GM10266 (cell line): ENCODE measurements around the gene TMEM239.
"Not testable (repeated sequence)": the region's sequence is repeated elsewhere in the genome, so short reads cannot be mapped to it uniquely, and the experiment has no call there.

ENCODE experiments used
- DNase-seq: peaks from one replicate; pipeline ENCODE4 v3.0.0; 2012; ENCODE audit errors: extremely low spot score
- CTCF ChIP-seq: IDR thresholded peaks from 2 replicates; pipeline ENCODE4 v1.5.1; 2012; ENCODE audit warnings: mild to moderate bottlenecking, low read depth; ENCODE audit not compliant: control insufficient read depth, insufficient read depth; ENCODE audit errors: missing control alignments

TMEM239 gene

DNA sequence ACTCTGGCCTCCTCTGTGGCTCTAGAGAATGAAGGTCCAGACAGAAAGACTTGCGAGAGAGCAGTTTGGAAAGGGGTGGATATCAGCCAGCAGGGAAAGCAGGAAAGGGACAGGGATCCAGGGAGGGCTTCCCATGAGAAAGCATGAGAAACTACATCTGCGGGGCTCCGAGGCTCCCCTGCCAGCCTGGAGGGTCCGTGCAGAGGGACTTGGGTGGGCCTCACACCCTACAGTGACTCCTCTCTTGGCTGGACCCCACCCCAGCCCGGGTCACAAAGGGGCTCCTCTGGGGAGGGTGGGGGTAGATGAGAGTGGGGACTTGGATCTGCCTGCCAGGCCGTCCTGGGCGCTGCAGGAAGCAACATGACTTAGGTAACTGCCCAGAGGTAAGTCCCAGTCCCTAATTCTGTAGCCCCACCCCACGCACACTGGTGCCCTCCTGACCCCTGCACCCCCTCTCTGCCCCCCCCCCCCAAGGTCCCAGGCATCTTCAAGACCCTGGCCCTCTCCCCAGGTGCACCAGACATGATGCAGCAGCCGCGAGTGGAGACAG, at the start of gene TMEM239:
TMEM239 (plus strand) TSS at position 335 of the 553 bp plus-strand sequence; CDS start at position 526, 191 bp downstream.
- no peak for TF ChIP-seq CTCF
- no peak for DNase-seq

DNA sequence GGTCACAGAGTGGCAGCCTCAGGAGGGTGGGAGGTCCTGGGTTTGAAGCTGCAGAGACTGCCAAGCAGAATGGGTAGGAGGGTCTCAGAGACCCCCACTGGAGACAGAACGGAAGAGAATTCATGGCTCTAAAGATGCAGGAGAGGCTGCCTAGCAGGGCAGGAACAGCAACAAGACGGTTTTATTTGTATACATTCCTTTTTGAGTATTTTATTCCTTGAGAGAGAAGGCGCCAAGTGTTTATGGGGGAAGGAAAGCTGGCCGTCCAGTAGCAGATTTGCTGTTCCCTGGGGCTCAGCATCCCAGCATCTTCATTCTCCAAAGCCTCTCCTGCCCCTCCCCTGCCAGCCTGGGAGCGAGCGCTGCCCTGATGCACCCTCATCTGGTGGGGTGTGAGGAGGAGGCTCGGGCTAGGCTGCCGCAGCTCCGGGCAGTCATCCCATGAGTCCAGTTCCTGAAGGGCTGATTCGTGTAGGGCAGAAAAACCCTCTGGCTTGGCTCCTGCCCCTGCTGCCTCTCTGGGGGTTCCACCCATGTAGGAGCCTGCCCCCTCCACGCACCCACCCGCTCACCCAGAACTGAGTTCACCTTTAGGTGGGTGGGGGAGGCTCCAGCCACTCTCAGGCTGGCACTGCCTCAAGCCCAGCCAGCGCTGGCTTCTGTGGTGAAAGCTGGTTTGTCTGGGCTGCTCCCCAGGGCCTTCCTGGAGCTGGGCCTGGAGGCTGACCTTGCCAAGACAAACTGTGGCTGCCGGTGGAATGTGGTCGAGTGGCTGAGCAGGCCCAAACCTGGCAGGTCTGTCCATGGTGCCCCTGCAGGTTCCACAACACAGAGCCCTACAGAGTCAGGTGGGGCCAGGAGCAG, 48.2 kb upstream of the TMEM239 start:
- TF ChIP-seq CTCF, result no peak
- no peak for DNase-seq

- TF ChIP-seq CTCF, result no peak
- DNase-seq, result no peak
Measured at GRCh38 chr20:2768632-2769015, 47.5 kb upstream of the TMEM239 start.

GRCh38 chr20:2770091-2770490, 46.1 kb upstream of the TMEM239 start:
- DNase-seq, result not testable (repeated sequence)

DNA sequence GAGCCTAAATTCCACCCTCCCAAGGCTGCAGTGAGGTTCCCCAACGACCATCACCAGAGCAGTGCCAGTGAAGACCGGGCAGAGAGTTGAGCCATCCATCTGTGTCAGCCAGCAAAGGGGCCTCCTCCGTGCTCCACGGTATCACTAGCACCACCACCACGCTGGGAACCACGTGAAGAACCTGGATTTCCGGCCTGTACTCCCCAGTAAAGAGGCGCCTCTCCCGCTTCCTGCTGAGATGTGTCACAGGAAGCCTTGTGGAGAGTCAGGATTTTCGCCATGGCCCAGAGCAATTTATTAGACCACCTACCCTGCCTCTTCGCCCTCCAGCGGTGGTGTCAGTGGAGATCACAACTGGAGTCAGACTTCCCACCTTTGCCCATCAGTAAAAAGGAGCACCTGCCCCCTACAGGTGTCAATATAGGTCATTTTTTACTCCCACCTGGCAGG, 44.5 kb upstream of the TMEM239 start:
- TF ChIP-seq CTCF, result no peak
- DNase-seq, result no peak

DNA sequence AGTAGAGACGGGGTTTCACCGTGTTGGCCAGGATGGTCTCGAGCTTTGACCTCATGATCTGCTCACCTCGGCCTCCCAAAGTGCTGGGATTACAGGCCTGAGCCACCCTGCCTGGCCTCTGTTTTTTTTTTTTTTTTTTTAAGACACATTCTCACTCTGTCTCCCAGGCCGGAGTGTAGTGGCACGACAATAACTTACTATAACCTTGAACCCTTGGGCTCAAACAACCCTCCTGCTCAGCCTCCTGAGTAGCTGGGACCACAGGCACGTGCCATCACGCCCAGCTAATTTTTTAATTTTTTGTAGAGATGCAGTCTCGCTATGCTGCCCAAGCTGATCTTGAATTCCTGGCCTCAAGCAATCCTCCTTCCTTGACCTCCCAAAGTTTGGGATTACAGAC, 42.4 kb upstream of the TMEM239 start:
- DNase-seq, result no peak
- TF ChIP-seq CTCF, result no peak

DNA sequence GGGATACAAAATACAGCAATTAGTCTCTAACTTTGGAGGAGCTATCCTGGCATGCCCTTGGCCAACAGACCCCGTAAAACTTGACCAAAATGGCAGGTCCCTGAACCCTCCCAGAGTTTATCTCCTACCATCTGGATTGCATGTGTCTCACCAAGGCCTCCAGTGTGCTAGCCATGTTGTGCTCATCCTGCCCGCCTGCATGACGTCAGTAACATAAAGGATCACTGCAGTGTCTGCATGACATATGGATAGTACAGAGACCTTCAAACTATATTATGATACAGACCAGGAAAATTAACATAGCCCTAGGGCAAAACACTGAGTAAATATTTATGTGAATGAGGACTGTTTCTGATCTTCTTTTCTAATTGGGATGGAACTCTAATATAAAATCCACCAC, 41.0 kb upstream of the TMEM239 start:
- no peak for DNase-seq
- no peak for TF ChIP-seq CTCF
